Large intestine (tissue), 3 donors: Measurements from ENCODE around the gene MORC4. TPM values are rescaled to one million over a fixed set of nuclear protein-coding genes. Genes with fewer than 3 reads are reported as not detected.

Experiments used
- DNase-seq, 2 donors: peaks; one replicate each; pipeline versions ENCODE4 v3.0.0 to v3.0.0-alpha.2; 2013
- H3K27ac ChIP-seq: one replicate; pipeline ENCODE4 v1.5.1; 2013; ENCODE audit warnings: low read length
- H3K27me3 ChIP-seq: 2 replicates; pipeline ENCODE4 v1.6.1; 2013; ENCODE audit warnings: low read length; ENCODE audit not compliant: control insufficient read depth, insufficient read depth
- H3K36me3 ChIP-seq: 2 replicates; pipeline ENCODE4 v1.6.1; 2013; ENCODE audit warnings: low read length; ENCODE audit not compliant: control insufficient read depth, insufficient read depth
- H3K4me1 ChIP-seq: one replicate; pipeline ENCODE4 v1.6.1; 2013; ENCODE audit warnings: low read length; ENCODE audit not compliant: control insufficient read depth, insufficient read depth
- H3K4me3 ChIP-seq: one replicate; pipeline ENCODE4 v1.5.1; 2013; ENCODE audit warnings: low read length
- H3K9me3 ChIP-seq: one replicate; pipeline ENCODE4 v1.6.1; 2013; ENCODE audit warnings: mild to moderate bottlenecking, low read depth, low read length, moderate library complexity; ENCODE audit not compliant: control insufficient read depth
- WGBS: methylation state at CpG from one replicate; pipeline ENCODE4 v1.1.5; 2013; ENCODE audit warnings: low lambda C conversion rate; ENCODE audit not compliant: insufficient coverage; 5-methylcytosine and 5-hydroxymethylcytosine counted together
- polyA plus RNA-seq: library from polyadenylated mRNA; unstranded; fragments of 120-200 nt; gene quantifications from one replicate; pipeline ENCODE4 v1.2.1, GENCODE V29; 2013

MORC4 gene
- polyA plus RNA-seq, 1 donor, result 15.2 TPM

- peak overlapping the region; percentile 22 for H3K27ac ChIP-seq
- H3K27me3 ChIP-seq, result no peaks in the 10 kb centered on the region
- no peak overlapping the region for H3K4me3 ChIP-seq
- no CpG with 5 or more reads among the region's 1 CpG for WGBS
- no peak for DNase-seq
- H3K4me1 ChIP-seq, result peaks cover 46% of the 10 kb centered on the region
- no peaks in the 10 kb centered on the region for H3K9me3 ChIP-seq
- H3K36me3 ChIP-seq, result no peaks in the 10 kb centered on the region
Observed at GRCh38 chrX:106899841-106900240, 100.2 kb downstream of the MORC4 start.

DNA sequence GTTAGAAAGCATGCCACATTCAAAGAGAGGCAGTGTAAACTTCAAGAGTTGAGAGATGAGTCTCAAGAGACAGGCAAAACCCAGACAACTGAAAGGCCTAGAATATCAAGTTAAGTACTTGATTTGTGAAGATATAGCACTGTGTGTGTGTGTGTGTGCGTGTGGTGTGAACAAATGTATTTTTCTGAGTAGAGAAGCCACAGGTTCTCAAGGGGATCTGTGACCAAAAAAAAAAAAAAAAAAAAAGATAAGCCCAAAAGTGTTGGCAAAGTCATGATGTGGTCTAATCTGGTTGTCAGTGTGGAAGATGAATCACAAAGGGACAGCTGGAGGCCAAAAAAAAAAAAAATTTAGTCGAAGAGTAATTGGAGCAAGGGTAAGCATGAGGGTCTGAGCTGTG lies 100.7 kb downstream of the MORC4 start:
- H3K9me3 ChIP-seq, result no peaks in the 10 kb centered on the region
- no peaks in the 10 kb centered on the region for H3K27me3 ChIP-seq
- peak overlapping the region; percentile 22 for H3K27ac ChIP-seq
- DNase-seq, result no peak
- H3K36me3 ChIP-seq, result no peaks in the 10 kb centered on the region
- no CpG with 5 or more reads among the region's 2 CpGs for WGBS
- H3K4me3 ChIP-seq, result no peak overlapping the region
- H3K4me1 ChIP-seq, result peaks cover 48% of the 10 kb centered on the region

GRCh38 chrX:106898462-106898861 lies 101.5 kb downstream of the MORC4 start:
- no peak overlapping the region for H3K4me3 ChIP-seq
- peak overlapping the region; percentile 2 for H3K27ac ChIP-seq
- no peaks in the 10 kb centered on the region for H3K27me3 ChIP-seq
- no peaks in the 10 kb centered on the region for H3K36me3 ChIP-seq
- DNase-seq, result peak; percentile 64 to 80
- WGBS, result no CpG with 5 or more reads among the region's 1 CpG
- no peaks in the 10 kb centered on the region for H3K9me3 ChIP-seq
- H3K4me1 ChIP-seq, result peaks cover 47% of the 10 kb centered on the region

GRCh38 chrX:106897259-106897658 lies 102.8 kb downstream of the MORC4 start:
- Histone ChIP-seq H3K27ac (no peak overlapping the region), H3K36me3 (no peaks in the 10 kb centered on the region), H3K4me3 (no peak overlapping the region), H3K9me3 (no peaks in the 10 kb centered on the region), H3K27me3 (no peaks in the 10 kb centered on the region), H3K4me1 (peaks cover 36% of the 10 kb centered on the region)
- WGBS, result no CpG with 5 or more reads among the region's 6 CpGs
- DNase-seq, result no peak

GRCh38 chrX:106894978-106895452 lies 105.0 kb downstream of the MORC4 start:
- Histone ChIP-seq H3K36me3 (no peaks in the 10 kb centered on the region), H3K4me1 (peaks cover 15% of the 10 kb centered on the region), H3K9me3 (no peaks in the 10 kb centered on the region), H3K27me3 (no peaks in the 10 kb centered on the region), H3K27ac (no peak overlapping the region), H3K4me3 (no peak overlapping the region)
- no CpG with 5 or more reads among the region's 3 CpGs for WGBS
- no peak for DNase-seq

- no peaks in the 10 kb centered on the region for H3K27me3 ChIP-seq
- H3K4me1 ChIP-seq, result peaks cover 9% of the 10 kb centered on the region
- no peaks in the 10 kb centered on the region for H3K36me3 ChIP-seq
- no CpG with 5 or more reads among the region's 6 CpGs for WGBS
- H3K27ac ChIP-seq, result no peak overlapping the region
- peak; percentile 40 to 57 for DNase-seq
- H3K4me3 ChIP-seq, result no peak overlapping the region
- H3K9me3 ChIP-seq, result no peaks in the 10 kb centered on the region
Observed at GRCh38 chrX:106894392-106894909, 105.6 kb downstream of the MORC4 start.

GRCh38 chrX:106891762-106892460 lies 108.1 kb downstream of the MORC4 start:
- DNase-seq, result no peak
- WGBS, result no CpG with 5 or more reads among the region's 7 CpGs

More at GRCh38 chrX:106891762-106892460, 108.1 kb downstream of the MORC4 start:
- Histone ChIP-seq H3K27me3 (no peaks in the 10 kb centered on the region), H3K36me3 (no peaks in the 10 kb centered on the region), H3K4me3 (no peak overlapping the region), H3K4me1 (peaks cover 3% of the 10 kb centered on the region), H3K27ac (no peak overlapping the region), H3K9me3 (no peaks in the 10 kb centered on the region)

Other genes with a start within 250 kb of the MORC4 start
- gene TBC1D8B, start 197.5 kb downstream of the MORC4 start, polyA plus RNA-seq, result 17.2 TPM
- gene RIPPLY1, start 96.9 kb downstream of the MORC4 start, polyA plus RNA-seq, result 0.81 TPM
- 196 TPM for gene CLDN2, start 79.8 kb downstream of the MORC4 start, polyA plus RNA-seq
- gene RBM41, start 118.6 kb upstream of the MORC4 start, polyA plus RNA-seq, result 20.3 TPM
- gene NUP62CL, start 206.2 kb upstream of the MORC4 start, polyA plus RNA-seq, result 7.6 TPM
- not detected for gene DNAAF6, start 206.4 kb upstream of the MORC4 start, polyA plus RNA-seq